NCI-H2029 (cell line): Measurements from ENCODE around the gene CEP290.

Source experiments
- DNase-seq: peaks from one replicate; lab custom pipeline; 2025; lab: John Stamatoyannopoulos, UW

CEP290 gene

DNA sequence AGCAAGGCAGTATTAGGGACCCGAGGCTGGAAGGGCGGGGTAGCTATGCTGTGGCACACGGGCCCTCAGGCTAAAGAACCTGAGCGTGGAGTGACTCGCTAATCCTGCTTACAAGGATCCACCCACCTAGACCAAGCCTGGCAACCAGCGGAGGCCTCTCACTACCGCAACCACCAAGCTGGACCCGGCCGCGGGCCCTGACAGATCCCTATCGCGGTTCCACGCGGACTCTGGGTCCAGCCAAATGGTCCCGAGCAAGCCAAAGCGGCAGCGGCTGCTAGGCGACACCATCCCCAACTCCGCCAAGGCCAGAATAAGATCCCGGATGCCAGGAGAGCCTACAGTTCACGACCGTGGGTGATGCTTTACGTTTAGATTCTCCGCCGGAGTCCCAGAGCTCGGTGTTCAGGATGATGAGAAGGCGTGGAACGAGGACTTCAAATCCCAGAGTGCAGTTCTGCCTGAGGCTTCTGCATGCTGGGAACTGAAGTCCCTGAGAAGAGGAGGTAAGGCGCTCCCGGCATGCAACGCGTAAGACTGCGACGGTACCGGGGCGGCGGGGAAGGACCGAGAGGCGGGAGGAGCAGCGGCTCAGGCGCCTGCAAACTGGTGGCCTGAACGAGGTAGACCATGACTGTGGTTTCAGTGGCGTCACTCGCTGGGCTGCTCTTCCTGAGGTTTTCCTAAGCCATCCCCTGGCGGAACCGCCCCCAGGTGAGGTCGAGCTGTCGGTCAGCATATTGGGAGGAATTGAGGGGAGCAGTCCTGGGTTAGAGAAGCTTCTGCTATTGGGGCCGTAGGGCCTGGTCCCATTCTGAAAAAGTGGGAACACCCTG lies at the start of gene CEP290, which contains the start of gene TMTC3:
TSS of gene CEP290 (minus strand) at position 315 of the 836 bp plus-strand sequence. CDS start 781 bp downstream, outside the sequence.
TSS of gene TMTC3 (plus strand) at position 534 of the 836 bp plus-strand sequence. CDS start 6,009 bp downstream, outside the sequence.
- DNase-seq: peak; percentile 99

DNA sequence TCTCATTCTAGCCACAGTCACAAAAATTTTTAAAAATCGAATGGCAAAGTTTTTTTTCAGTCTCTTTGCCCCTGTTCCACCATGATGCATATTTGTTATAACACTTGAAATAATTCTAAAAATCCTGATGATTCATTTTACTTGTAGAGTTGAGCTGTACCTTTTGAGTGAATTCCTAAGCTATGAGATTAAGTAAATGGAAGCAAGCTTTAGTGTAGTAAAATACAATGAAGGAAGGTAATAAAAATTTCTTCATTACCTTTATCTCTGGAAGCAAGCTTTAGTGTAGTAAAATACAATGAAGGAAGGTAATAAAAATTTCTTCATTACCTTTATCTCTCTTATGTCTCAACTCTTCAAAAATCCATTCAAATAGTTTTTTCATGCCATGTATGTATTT lies 46.3 kb upstream of the CEP290 start:
- DNase-seq: no peak

- DNase-seq: no peak
These were observed 45.7 kb upstream of the CEP290 start for GRCh38 chr12:88187571-88187970.

- DNase-seq: peak; percentile 8
These were observed 44.1 kb upstream of the CEP290 start for GRCh38 chr12:88185988-88186387.

DNA sequence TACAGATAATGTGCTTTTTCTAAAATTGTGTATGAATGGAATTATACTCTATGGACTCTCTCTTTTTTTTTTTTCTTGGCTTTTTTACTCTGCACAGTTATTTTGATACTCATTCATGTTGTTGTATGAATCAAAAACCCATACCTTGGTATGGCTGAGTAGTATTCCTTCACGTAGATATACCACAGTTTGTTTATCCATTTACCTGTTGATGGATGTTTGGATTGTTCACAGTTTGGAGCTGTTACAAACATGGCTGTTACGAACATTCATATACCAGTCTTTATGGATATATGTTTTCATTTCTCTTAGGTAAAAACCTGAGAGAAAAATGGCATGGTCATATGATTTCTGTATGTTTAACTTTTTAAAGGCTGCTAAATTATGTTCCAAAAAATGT lies 43.4 kb upstream of the CEP290 start:
- no peak for DNase-seq

- no peak for DNase-seq
These were observed 42.3 kb upstream of the CEP290 start for GRCh38 chr12:88184196-88184595.

DNA sequence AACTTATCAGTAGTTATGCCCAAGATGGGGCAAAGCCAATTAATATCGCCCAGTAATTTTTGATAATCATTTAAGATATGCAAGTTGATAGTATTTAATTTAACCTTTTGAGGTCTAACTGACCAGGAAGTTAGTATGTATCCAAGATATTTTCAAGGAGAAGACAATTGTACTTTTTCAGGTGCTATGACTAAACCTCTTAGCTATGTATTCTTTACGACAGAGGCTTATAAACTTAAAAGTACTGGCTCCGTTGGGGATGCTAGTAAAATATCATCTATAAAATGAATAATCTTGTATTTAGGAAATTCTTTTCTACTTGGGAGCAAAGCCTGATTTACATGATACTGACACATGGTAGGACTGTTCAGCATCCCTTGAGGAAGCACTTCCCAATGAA lies 40.5 kb upstream of the CEP290 start:
- no peak for DNase-seq

GRCh38 chr12:88181881-88182280 lies 40.0 kb upstream of the CEP290 start:
- no peak for DNase-seq

GRCh38 chr12:88179436-88180014 lies 37.6 kb upstream of the CEP290 start:
- DNase-seq: no peak

GRCh38 chr12:88175544-88175943 lies 33.7 kb upstream of the CEP290 start:
- no peak for DNase-seq

- DNase-seq: no peak
These were observed 31.0 kb upstream of the CEP290 start for GRCh38 chr12:88172844-88173407.

GRCh38 chr12:88167384-88167783 lies 25.5 kb upstream of the CEP290 start:
- DNase-seq: no peak

DNA sequence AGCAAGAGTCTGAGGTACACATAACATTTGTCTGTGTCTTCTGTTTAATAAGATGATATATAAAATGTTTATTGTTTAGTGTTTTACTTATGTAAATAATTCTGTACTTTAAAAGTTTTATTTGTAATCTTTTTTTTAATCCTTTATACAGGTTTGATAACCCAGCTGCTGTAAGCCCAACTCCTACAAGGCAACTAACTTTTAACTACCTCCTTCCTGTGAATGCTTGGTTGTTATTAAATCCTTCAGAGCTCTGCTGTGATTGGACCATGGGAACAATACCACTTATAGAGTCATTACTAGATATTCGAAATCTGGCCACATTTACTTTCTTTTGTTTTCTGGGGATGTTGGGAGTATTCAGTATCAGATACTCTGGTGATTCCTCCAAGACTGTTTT lies 24.3 kb upstream of the CEP290 start:
- no peak for DNase-seq

GRCh38 chr12:88163371-88163770 lies 21.5 kb upstream of the CEP290 start:
- DNase-seq: no peak

GRCh38 chr12:88156075-88156654 lies 14.3 kb upstream of the CEP290 start:
- DNase-seq: no peak

DNA sequence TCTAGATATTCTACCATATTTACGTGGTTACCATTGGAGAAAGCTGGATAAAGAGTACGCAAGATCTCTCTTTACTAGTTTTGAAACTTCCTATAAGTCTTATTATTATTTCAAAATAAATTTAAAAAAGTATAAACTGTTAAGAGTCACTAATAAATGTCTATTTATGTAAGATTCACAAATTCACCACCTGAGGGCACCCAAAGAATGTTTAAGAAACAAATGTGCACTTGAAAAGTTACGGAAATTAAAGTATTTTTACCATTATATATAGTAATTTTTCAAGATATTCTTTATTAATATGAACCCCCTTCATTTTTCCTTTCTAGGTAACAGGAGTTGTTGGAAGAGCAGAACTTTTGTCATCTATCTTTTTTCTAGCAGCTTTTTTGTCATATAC lies 12.1 kb upstream of the CEP290 start:
- no peak for DNase-seq

GRCh38 chr12:88150063-88150462 lies 8.2 kb upstream of the CEP290 start:
- DNase-seq: no peak

GRCh38 chr12:88145567-88146505 lies 3.9 kb upstream of the CEP290 start:
- no peak for DNase-seq

- no peak for DNase-seq
These were observed 2.9 kb upstream of the CEP290 start for GRCh38 chr12:88144546-88145468.

DNA sequence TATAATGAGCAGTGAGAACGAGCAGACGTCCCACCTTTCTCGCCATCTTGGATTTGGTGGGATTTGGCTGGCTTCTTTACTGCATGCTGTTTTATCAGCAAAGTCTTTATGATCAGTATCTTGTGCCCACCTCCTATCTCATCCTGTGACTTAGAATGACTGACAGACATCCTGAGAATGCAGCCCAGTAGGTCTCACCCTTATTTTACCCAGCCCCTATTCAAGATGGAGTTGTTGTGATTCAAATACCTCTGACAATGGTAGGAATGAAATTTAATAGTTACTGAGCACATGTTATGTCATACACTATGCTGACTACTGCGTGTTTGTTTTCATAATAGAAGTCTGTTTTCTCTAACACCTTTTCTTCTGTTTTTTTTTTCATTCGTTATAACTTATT lies 2.1 kb upstream of the CEP290 start:
- DNase-seq: no peak

DNA sequence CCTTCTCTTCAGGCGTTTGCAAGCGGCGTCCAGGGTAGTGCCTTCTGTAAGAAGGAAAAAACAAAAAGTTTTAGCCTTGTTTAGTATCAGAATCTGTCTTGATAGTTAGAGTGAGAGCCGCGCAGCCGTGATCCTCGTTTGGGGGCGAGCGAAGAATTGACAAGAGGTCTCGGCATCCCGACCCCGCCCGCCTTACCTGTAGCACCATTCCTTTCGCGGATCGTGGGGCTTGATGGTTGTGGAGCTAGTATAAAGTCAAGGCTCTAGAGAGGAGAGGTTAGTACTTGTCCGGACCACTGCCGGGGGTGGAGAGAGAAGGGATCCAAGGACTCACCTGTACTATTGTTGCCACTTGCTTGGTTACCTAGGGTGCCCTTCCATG lies 713 bp upstream of the CEP290 start:
- DNase-seq: no peak
